Peyer's patch (tissue), 4 donors: Measurements from ENCODE around the gene PRELP.
"Not testable (repeated sequence)": the region's sequence is repeated elsewhere in the genome, so short reads cannot be mapped to it uniquely, and the experiment has no call there.

Experiments
- CTCF ChIP-seq, 6 experiments: fragments of 450-650 bp in 4 of 6; fragments of 200-600 bp in 2 of 6; sonication (generic) in 1 of 6; IDR thresholded peaks; one replicate each; pipeline ENCODE4 v1.5.1; 2017 to 2019; ENCODE audit warnings: antibody characterized with exemption in 6 of 6, mild to moderate bottlenecking in 3 of 6, moderate library complexity in 1 of 6
- POLR2A ChIP-seq, 2 donors: fragments of 450-650 bp; IDR thresholded peaks; one replicate each; pipeline ENCODE4 v1.5.1; 2017; ENCODE audit warnings: antibody characterized with exemption in 2 of 2, mild to moderate bottlenecking in 2 of 2, moderate library complexity in 2 of 2

- not testable (repeated sequence) for TF ChIP-seq CTCF, POLR2A (IDR thresholded peaks at IDR 0.05)
These were observed 28.0 kb upstream of the PRELP start for GRCh38 chr1:203447598-203447997.
